Stimulated activated CD8-positive, alpha-beta memory T cell treated with anti-CD3 and anti-CD28 coated beads, Interleukin-4, amount 100 ng/mL, for 24 hours (primary cell): ENCODE data around the gene MTUS2.

Experiments
- DNase-seq: peaks from one replicate; pipeline ENCODE4 v3.0.0-alpha.2; 2020; ENCODE audit warnings: low read depth

Gene MTUS2

DNA sequence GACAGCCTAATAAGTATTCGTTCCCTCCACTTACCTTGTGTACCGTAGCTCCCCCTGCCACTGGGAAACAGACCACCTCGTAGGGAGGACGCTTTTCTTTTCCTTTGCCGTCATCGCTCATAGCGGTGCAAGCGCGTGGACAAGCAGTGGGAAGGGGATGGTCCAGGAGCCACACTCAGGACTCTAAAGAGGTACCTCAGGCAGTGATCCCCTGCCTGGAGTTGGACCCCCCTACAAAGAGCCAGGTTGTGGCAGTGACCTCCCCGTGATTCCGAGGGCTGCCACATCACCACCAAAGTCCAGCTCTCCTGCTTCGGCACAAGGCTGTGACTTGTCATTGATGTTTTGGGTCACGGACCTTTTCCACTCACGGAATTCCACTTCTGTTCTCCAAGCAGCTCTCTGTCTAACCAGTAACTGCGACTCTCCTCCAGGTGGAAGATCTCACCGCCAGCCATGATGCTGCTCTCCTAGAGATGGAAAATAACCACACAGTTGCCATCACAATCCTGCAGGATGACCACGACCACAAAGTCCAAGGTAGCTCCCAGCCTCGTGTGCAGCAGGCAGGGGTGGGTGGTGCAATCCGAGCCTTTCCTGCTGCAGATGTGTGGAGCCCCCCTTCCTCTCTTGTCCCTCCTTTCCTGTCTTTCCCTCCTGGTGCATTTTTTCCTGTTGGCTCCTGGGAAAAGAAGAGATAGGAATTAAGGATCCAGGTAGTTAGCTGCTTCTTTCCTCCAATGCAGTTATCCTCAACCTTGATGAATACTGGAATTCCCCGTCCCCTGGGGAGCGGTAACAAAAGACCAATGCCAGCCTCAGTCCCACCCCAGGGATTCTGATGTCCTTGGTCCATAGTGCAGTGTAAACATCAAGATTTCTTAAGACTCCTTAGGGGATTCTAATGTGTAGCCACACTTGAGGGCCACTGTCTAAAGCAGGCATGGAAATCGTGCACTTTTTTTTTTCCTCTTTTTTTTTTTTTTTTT, 667.6 kb downstream of the MTUS2 start:
- no peak for DNase-seq

DNA sequence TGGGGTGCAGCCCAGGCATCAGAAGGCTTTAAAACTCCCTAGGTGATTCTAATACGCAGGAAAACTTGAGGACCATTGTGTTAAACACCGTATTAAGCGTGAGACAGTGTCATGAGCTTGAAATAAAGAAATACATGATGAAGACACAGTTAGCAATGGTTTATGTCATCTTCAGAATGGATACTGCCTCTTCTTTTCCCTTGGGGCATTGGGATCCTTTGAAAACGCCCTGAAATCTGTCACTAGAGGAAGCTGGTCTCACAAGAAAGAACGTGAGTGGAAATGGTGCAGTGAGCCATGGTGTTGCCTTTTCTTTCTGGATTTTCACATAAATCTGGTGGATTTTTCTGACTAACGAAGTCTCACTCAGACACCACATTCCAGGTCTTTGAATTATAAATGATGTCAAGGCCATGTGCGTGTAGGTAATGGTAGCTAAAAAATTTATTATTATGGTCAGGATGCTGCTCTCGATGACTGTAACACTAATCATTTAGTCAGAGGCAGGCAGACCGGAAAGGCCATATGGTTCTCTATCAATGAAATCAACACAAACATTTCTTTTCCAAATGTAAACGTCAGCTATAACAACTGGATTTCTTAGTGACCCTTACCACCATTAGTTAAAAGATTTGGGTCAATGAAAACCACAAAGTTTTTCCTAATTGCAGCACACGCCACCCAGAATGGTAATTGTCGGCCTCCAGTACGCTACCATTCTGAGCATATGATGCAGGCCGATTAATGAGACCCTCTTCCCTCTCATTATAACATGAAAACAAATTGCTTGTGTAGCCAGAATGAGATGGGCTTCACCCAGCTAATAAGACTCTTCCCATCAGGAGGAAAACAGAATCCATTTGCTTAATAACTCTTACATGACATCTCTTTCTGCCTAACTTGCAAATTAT, 669.8 kb downstream of the MTUS2 start:
- no peak for DNase-seq

DNA sequence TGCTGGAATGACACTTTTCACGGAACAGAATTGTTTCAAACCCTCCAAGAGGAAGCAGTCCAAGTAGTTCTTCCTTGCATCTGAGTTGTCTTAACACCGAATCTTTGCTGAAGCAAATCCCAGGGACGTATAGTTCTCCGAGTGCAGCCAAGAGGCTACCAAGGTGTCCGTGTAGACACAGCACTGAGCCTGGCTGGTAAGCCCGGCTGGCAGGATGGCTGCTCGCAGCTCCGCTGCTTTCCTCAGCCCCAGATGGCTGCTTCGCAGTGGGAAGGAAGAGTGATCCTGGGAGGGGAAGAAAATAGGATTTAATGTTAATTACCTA, 670.4 kb downstream of the MTUS2 start:
- DNase-seq = no peak

GRCh38 chr13:29491248-29491647, 671.1 kb downstream of the MTUS2 start:
- no peak for DNase-seq

DNA sequence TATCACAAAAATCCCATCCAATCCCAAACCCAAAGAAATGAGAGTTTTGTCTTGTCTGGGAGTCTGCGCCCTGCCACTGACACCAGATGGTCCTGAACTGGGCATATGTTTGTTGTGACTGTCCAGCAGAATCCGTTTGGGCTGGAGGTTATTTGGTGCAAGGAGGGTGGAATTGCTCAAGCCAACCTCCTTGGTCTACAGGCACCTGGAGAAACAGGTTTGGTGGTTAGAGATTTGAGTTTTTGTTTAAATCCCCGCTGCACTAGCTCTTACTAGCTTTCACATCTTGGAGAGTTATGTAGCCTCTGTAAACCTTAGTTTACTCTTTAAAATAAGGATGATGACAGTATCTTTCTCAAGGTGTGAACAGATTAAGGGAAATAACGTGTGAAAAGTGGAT, 673.7 kb downstream of the MTUS2 start:
- no peak for DNase-seq

DNA sequence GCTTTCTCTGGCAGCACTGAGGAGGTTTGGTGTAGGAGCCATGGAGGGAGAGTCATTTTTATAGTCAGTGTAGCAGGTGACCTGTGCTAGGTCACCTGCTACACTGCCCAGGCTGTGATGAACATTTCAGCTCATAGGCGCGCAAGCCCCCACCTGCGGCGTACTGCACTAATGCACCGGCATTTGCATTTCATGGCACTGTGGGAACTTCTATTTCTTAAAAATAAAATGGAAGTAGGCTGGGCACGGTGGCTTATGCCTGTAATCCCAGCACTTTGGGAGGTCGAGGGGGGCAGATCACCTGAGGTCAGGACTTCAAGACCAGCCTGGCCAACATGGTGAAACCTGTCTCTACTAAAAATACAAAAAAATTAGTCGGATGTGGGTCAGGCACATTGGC, 674.4 kb downstream of the MTUS2 start:
- DNase-seq = no peak

GRCh38 chr13:29496241-29496712, 676.1 kb downstream of the MTUS2 start:
- no peak for DNase-seq

GRCh38 chr13:29497137-29497654, 677.1 kb downstream of the MTUS2 start:
- no peak for DNase-seq

DNA sequence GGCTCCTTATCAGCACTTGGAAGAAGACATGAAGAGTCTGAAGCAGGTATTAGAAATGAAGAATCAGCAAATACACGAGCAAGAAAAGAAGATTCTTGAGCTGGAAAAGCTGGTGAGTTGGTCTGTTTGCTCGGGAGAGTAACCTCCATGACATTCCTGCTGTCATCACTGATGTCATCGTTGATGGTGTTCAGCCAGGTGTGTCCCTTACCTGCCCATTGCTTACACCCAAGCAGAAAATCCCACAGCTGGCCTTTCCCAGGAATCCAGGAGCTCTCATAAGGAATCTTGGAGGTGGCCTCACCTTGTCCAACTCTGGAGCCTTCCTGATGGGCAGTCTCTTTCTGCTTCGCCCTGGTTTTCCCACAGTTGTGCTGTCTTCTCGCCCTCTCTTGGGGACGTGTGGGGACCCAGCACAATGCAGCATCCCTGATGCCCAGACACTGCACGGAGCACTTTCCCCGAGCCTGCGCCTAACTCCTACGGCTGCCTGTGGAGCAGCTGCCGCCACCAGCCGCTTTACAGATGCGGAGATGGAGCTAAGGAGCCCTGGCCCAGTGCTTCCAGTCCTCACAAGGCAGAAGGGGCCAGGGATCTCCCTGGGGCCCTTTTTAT, 678.4 kb downstream of the MTUS2 start:
- DNase-seq = no peak

DNA sequence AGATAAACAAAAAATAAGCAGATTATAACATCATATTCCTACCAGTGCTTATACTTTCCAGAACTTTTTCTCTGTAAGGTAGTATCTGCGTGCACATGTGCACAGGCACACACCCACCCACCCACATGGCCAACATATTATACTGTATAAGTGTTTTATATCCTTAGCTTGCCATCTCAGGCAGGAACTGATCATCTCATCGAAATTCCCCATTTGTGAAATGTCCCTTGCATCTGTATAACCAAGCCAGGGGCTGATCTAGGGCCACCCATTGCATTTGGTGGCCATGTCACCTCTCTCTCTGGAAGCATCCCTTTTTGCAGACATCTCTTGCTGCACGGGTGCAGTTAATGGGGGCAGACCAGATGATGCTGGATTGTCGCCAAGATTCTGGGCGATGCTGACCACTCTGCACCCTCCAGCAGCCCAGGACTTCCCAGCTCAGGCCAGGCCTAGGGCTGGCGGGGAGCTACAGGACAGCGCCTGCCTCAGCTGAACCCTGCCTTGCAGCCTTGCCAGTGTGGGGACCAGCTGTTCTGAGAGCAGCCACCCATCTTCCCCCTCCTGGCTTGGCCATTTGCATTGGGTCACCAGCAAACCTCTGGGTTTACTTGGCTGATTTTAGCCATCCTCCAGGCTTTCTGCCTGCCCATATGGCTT, 679.5 kb downstream of the MTUS2 start:
- no peak for DNase-seq

GRCh38 chr13:29500386-29500785, 680.2 kb downstream of the MTUS2 start:
- DNase-seq = no peak

- DNase-seq = no peak
These were observed 681.5 kb downstream of the MTUS2 start for GRCh38 chr13:29501674-29502073.

- no peak for DNase-seq
These were observed 682.4 kb downstream of the MTUS2 start for GRCh38 chr13:29502391-29503008.

- DNase-seq = no peak
These were observed 683.1 kb downstream of the MTUS2 start for GRCh38 chr13:29503041-29503837.

- DNase-seq = no peak
These were observed 684.6 kb downstream of the MTUS2 start for GRCh38 chr13:29504691-29505090.

- DNase-seq = no peak
These were observed 685.4 kb downstream of the MTUS2 start for GRCh38 chr13:29505511-29505910.

DNA sequence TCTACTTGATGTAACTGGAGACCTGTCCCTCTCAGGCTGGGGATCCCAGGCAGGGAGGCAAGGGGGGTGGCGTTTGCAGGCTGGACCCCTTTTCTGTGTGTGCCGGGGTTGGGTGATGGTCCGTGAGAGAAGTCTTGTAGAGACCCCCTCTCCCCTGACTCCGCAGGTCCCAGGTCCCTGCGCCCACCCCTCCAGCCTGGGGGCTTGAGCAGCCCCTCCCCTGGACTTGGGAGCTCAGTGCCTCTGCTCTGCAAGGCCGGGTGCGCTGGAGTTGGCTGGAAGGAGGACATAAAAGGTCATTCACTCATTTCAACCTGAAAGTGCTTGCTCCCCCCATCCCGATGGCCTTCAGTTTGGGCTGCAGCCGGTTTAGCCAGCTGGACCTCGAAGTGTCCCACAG, 685.8 kb downstream of the MTUS2 start:
- DNase-seq = no peak

- no peak for DNase-seq
These were observed 687.2 kb downstream of the MTUS2 start for GRCh38 chr13:29507356-29507755.

DNA sequence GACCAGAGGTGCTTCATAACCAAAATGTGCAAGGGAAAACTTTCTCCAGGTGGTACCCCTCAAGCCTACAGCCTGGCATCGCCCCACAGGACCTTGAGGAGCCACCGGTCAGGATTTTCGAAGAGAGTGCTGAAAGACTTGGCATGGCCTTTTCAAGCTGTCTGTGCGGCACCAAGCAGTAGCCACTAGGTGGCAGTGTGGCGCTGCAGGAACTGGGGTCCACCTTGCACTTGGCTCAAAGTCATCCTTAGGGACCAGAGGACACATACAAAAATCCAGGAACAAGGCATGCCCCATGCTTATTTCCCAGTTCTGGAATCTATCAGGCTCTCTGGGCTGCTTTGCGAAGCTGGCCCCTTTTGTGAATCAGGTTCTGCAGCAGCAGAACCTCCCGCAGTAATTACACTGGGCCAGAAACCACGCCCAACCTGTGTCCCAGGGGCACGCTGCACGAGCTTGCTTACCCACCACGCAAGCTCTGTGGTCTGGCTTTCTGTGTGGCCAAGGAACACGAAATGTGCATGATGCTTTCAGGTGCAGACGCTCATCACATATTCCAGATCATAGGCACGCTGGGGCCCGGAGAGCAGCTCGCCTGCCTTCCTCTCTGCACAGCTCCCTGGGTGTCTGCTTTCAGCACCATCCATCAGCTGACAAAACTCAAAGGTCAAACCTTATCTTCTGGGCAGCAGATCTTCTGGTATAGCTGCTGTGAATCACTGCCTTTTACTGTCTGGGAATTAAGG, 688.2 kb downstream of the MTUS2 start:
- DNase-seq = peak; percentile 64

DNA sequence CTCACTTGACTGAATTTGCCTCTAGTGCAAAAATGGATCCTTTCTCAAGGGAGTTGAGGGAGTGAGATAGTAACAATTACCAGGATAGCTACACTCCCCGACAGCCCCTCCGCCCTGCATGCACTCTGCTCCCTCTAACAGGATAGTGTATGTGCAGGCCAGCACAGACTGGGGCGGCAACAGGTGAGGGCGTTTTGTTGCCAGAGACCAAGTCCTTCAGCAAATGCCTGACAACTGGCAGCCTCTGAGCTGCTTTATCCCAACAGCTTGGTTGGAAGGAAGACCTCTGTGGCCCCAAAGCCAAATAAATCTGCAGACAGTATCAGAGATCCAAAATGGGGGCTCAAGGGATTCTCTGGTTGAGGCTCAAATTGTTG, 688.7 kb downstream of the MTUS2 start:
- DNase-seq = no peak
